SK-N-SH (cell line): ENCODE results near the gene FAM234A.

Experiments
- CTCF ChIP-seq: fragments of 200-600 bp; sonication (generic); IDR thresholded peaks from 2 replicates; pipeline ENCODE4 v1.6.1; 2017; ENCODE audit warnings: antibody characterized with exemption, mild to moderate bottlenecking, moderate library complexity
- EZH2phosphoT487 ChIP-seq: fragments of 200-600 bp; sonication (generic); IDR thresholded peaks from 2 replicates; pipeline ENCODE4 v1.6.1; 2017; ENCODE audit warnings: low read depth, mixed run types, mild to moderate bottlenecking, antibody characterized with exemption, moderate library complexity, borderline replicate concordance
- TF ChIP-seq, protein P1 (sequence below): IDR thresholded peaks from 2 replicates; pipeline ENCODE4 v1.4.0; 2012; ENCODE audit warnings: low read depth
- TF ChIP-seq, protein P2 (sequence below): IDR thresholded peaks from 2 replicates; pipeline ENCODE4 v1.6.1; 2012; ENCODE audit warnings: mild to moderate bottlenecking, low read depth, low read length, moderate library complexity

DNA sequence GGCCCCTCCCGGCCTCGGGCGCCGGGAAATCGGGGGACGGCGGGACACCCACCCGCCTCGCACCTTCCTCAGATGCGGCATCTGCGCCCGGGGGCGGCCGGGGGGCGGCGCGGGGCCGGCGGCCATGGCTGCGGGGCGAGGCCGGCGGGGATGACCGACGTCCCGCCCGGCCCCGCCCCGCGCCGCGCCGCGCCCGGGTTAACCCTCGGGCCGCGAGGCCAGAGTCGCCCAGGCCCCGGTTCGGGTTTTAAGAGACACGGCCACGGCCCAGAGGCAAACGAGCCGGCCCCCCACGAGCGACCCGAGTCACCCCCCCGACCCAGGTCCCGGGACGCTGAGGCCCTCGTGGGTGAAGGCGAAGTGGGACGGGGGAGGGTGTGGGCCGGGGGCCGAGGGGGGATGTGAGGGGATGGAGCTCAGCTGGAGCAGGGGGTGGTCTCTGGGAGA lies 41.2 kb downstream of the FAM234A start, which contains the start of gene RGS11:
- TF ChIP-seq, protein P1, sequence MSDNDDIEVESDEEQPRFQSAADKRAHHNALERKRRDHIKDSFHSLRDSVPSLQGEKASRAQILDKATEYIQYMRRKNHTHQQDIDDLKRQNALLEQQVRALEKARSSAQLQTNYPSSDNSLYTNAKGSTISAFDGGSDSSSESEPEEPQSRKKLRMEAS: no peak
- TF ChIP-seq CTCF (no peak), EZH2phosphoT487 (no peak)
- TF ChIP-seq, protein P2, sequence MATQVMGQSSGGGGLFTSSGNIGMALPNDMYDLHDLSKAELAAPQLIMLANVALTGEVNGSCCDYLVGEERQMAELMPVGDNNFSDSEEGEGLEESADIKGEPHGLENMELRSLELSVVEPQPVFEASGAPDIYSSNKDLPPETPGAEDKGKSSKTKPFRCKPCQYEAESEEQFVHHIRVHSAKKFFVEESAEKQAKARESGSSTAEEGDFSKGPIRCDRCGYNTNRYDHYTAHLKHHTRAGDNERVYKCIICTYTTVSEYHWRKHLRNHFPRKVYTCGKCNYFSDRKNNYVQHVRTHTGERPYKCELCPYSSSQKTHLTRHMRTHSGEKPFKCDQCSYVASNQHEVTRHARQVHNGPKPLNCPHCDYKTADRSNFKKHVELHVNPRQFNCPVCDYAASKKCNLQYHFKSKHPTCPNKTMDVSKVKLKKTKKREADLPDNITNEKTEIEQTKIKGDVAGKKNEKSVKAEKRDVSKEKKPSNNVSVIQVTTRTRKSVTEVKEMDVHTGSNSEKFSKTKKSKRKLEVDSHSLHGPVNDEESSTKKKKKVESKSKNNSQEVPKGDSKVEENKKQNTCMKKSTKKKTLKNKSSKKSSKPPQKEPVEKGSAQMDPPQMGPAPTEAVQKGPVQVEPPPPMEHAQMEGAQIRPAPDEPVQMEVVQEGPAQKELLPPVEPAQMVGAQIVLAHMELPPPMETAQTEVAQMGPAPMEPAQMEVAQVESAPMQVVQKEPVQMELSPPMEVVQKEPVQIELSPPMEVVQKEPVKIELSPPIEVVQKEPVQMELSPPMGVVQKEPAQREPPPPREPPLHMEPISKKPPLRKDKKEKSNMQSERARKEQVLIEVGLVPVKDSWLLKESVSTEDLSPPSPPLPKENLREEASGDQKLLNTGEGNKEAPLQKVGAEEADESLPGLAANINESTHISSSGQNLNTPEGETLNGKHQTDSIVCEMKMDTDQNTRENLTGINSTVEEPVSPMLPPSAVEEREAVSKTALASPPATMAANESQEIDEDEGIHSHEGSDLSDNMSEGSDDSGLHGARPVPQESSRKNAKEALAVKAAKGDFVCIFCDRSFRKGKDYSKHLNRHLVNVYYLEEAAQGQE: no peak
